HepG2 (cell line): ENCODE data around the gene PLS1. TPM values are rescaled to one million over a fixed set of nuclear protein-coding genes. Genes with fewer than 3 reads are reported as not detected.
A peak's percentile ranks its signal among the peaks of the same experiment; 100 is the strongest.

ENCODE experiments used
- ATF2 ChIP-seq: sonication (generic); formaldehyde crosslinking; IDR thresholded peaks from 2 replicates; pipeline ENCODE4 v1.4.0; 2020; ENCODE audit warnings: missing genetic modification reagents
- HNRNPL ChIP-seq: fragments of 200-400 bp; formaldehyde crosslinking; IDR thresholded peaks from 2 replicates; pipeline ENCODE4 v1.6.1; 2017; ENCODE audit warnings: mild to moderate bottlenecking, low read depth, low read length
- IRF9 ChIP-seq: sonication (generic); formaldehyde crosslinking; IDR thresholded peaks from 2 replicates; pipeline ENCODE4 v1.8.0; 2022; ENCODE audit warnings: missing genetic modification reagents, mild to moderate bottlenecking, borderline replicate concordance
- KIAA2018 ChIP-seq: sonication (generic); formaldehyde crosslinking; IDR thresholded peaks from 2 replicates; pipeline ENCODE4 v1.5.0; 2020; ENCODE audit warnings: mild to moderate bottlenecking, missing genetic modification reagents, borderline replicate concordance
- KLF12 ChIP-seq: sonication (generic); formaldehyde crosslinking; IDR thresholded peaks from 2 replicates; pipeline ENCODE4 v1.4.0; 2020; ENCODE audit warnings: missing genetic modification reagents, borderline replicate concordance
- KLF6 ChIP-seq: IDR thresholded peaks from 2 replicates; pipeline ENCODE4 v1.8.0; 2016; ENCODE audit warnings: missing biosample characterization, missing genetic modification reagents
- NBN ChIP-seq: fragments of 450-650 bp; conservative IDR thresholded peaks from 2 replicates; pipeline ENCODE4 v1.6.1; 2017
- NFE2L1 ChIP-seq: sonication (generic); formaldehyde crosslinking; IDR thresholded peaks from 2 replicates; pipeline ENCODE4 v1.4.0; 2020; ENCODE audit warnings: missing genetic modification reagents, mild to moderate bottlenecking, borderline replicate concordance
- XRCC5 ChIP-seq: fragments of 200-400 bp; formaldehyde crosslinking; optimal IDR thresholded peaks from 2 replicates; pipeline ENCODE3; 2017; ENCODE audit warnings: mild to moderate bottlenecking, low read length
- ZBTB43 ChIP-seq: sonication (generic); formaldehyde crosslinking; conservative IDR thresholded peaks from 2 replicates; pipeline ENCODE4 v1.4.0; 2020; ENCODE audit warnings: missing genetic modification reagents
- ZIK1 ChIP-seq: sonication (generic); formaldehyde crosslinking; IDR thresholded peaks from 2 replicates; pipeline ENCODE4 v1.5.0; 2020; ENCODE audit warnings: mild to moderate bottlenecking, low read depth, missing genetic modification reagents, borderline replicate concordance
- ZNF101 ChIP-seq: sonication (generic); formaldehyde crosslinking; IDR thresholded peaks from 2 replicates; pipeline ENCODE4 v1.4.0; 2020; ENCODE audit warnings: mild to moderate bottlenecking, low read depth, missing genetic modification reagents, borderline replicate concordance
- ZNF562 ChIP-seq: sonication (generic); formaldehyde crosslinking; IDR thresholded peaks from 2 replicates; pipeline ENCODE4 v1.8.0; 2022; ENCODE audit warnings: missing genetic modification reagents, borderline replicate concordance
- ZSCAN5A ChIP-seq: sonication (generic); formaldehyde crosslinking; IDR thresholded peaks from 2 replicates; pipeline ENCODE4 v1.8.0; 2022; ENCODE audit warnings: mild to moderate bottlenecking, missing genetic modification reagents, borderline replicate concordance
- polyA plus RNA-seq, 8 experiments: library from polyadenylated mRNA; depleted of rRNA in 3 of 8; stranded (reverse) in 7 of 8; unstranded in 1 of 8; fragments of >200 nt; fragmentation: Illumina TruSeq in 4 of 8; extraction: Trizol in 4 of 8; gene quantifications; 2 replicates each; pipeline versions ENCODE4 v1.2.1 to v1.2.3, GENCODE V29; 2011 to 2016; ENCODE audit warnings: low read depth in 4 of 8, missing spikeins in 1 of 8, mixed read lengths in 1 of 8; ENCODE audit not compliant: insufficient read depth in 1 of 8
- total RNA-seq, 5 experiments: library from RNA; depleted of rRNA; stranded (reverse); fragments of >200 nt; fragmentation: Illumina TruSeq; extraction: Trizol; gene quantifications; 2 replicates each; pipeline ENCODE4 v1.2.3, GENCODE V29; 2016; ENCODE audit warnings: low read depth in 1 of 5

PLS1 gene
- total and polyA plus RNA-seq, 2 of the 13 experiments (the other 11 are each of a cell fraction or from before 2014, with no cell fraction given), result 11.2 to 21.1 TPM

DNA sequence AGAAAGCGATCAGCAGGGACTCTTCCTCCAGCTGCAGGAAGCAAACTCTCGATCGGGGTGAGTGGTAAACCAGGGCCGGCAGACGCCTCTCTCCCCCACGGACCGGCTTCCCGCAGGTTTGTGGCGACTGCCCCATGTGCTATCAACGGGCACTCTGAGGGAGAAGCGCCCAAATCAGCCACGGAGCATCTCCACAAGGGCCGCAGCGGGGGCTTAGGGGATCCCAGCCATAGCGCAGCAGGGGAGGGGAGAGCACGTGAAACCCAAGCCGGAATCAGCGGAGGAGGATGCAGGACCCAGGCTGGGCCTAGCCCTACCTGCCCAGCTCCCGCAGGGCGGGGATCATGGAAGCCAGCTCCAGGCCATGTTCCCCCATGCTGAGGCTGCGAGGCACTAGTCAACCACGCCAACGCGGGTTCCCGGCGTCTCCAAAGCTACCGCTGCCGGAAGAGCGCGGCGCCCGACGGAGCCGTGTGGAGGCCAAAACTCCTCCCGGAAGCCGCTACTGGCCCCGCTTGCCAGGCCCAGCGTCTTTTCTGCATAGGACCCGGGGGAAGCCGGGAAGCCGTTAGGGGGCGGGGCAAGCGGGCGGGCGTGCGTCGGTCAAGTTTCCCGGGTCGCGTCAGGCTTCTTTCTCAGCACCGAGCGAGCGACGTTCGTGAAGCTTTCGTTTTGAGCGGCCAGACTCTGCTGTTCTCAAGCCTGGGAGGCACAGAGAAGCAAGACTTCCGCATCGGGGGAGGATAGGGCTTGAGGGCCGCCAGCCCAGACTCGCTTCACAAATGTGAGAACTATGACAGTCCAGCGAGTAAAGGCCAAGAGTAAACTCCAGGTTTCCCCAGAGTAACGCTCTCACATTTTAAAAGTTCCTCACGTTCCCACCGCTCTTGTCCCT lies 17.6 kb upstream of the PLS1 start, which contains the start of gene ATR (continued):
- TF ChIP-seq KIAA2018 (CRISPR knock-in tag) (peak; percentile 94; the same call in 1 of the 2 replicates), ZSCAN5A (CRISPR knock-in tag) (peak; percentile 94; the same call in 1 of the 2 replicates), XRCC5 (peak; percentile 98), IRF9 (peak; percentile 98), ZNF101 (CRISPR knock-in tag) (no peak), ATF2 (peak; percentile 90; the same call in 1 of the 2 replicates), ZBTB43 (peak; percentile 79), KLF6 (CRISPR knock-in tag) (peak; percentile 93), HNRNPL (0 out of 2 replicates have a peak, but pooled peaks have one; percentile 54), NBN (no peak), ZIK1 (CRISPR knock-in tag) (peak; percentile 87), KLF12 (CRISPR knock-in tag) (peak; percentile 94), NFE2L1 (no peak), ZNF562 (CRISPR knock-in tag) (peak; percentile 44; the same call in 1 of the 2 replicates)
